KMS-11 (cell line): ENCODE results near the gene FAM78A.

Experiments used
- H2AFZ ChIP-seq: fragments of 200-600 bp; sonication (generic); 2 replicates; pipeline ENCODE4 v1.6.1; 2016; ENCODE audit warnings: antibody characterized with exemption, mixed run types, low read depth
- H3K27ac ChIP-seq: fragments of 200-600 bp; sonication (generic); 2 replicates; pipeline ENCODE4 v1.6.1; 2016; ENCODE audit warnings: mild to moderate bottlenecking, mixed run types
- H3K27me3 ChIP-seq: fragments of 200-600 bp; sonication (generic); 2 replicates; pipeline ENCODE4 v1.6.1; 2017; ENCODE audit warnings: mild to moderate bottlenecking, low read depth, mixed run types, moderate library complexity; ENCODE audit not compliant: insufficient read depth
- H3K36me3 ChIP-seq: fragments of 200-600 bp; sonication (generic); 2 replicates; pipeline ENCODE4 v1.6.1; 2017; ENCODE audit warnings: mild to moderate bottlenecking, mixed run types; ENCODE audit not compliant: insufficient read depth
- H3K4me1 ChIP-seq: fragments of 200-600 bp; sonication (generic); 2 replicates; pipeline ENCODE4 v1.6.1; 2016; ENCODE audit warnings: mild to moderate bottlenecking, low read depth, mixed run types; ENCODE audit not compliant: poor library complexity, severe bottlenecking
- H3K4me2 ChIP-seq: fragments of 200-600 bp; sonication (generic); 2 replicates; pipeline ENCODE4 v1.7.0; 2016; ENCODE audit warnings: mild to moderate bottlenecking, mixed run types
- H3K4me3 ChIP-seq: fragments of 200-600 bp; sonication (generic); IDR thresholded peaks from 2 replicates; pipeline ENCODE4 v1.6.1; 2017; ENCODE audit warnings: low read depth, low read length, mixed read lengths; ENCODE audit not compliant: insufficient read depth
- H3K79me2 ChIP-seq: fragments of 200-600 bp; sonication (generic); 2 replicates; pipeline ENCODE4 v1.6.1; 2016; ENCODE audit warnings: low read depth, mixed run types; ENCODE audit not compliant: insufficient read depth
- H3K9ac ChIP-seq: fragments of 200-600 bp; sonication (generic); 2 replicates; pipeline ENCODE4 v1.6.1; 2016; ENCODE audit warnings: mild to moderate bottlenecking, mixed run types
- H4K20me1 ChIP-seq: fragments of 200-600 bp; sonication (generic); 2 replicates; pipeline ENCODE4 v1.6.1; 2016; ENCODE audit warnings: mild to moderate bottlenecking, mixed run types; ENCODE audit not compliant: insufficient read depth
- CTCF ChIP-seq: fragments of 200-600 bp; sonication (generic); conservative IDR thresholded peaks from 2 replicates; pipeline ENCODE4 v1.6.1; 2017; ENCODE audit warnings: low read depth, mild to moderate bottlenecking, antibody characterized with exemption, low read length, moderate library complexity, mixed read lengths

Gene FAM78A

GRCh38 chr9:131233995-131234394, 42.3 kb downstream of the FAM78A start:
- H3K4me2 ChIP-seq = no peak overlapping the region
- no peaks in the 10 kb centered on the region for H4K20me1 ChIP-seq
- no peaks in the 10 kb centered on the region for H3K36me3 ChIP-seq
- H3K27me3 ChIP-seq = no peaks in the 10 kb centered on the region
- H3K79me2 ChIP-seq = no peaks in the 10 kb centered on the region
- peaks cover 29% of the 10 kb centered on the region for H3K4me1 ChIP-seq
- H2AFZ ChIP-seq = no peak overlapping the region
- no peak overlapping the region for H3K4me3 ChIP-seq
- no peak overlapping the region for H3K27ac ChIP-seq
- TF ChIP-seq CTCF = no peak
- H3K9ac ChIP-seq = no peak overlapping the region

GRCh38 chr9:131233556-131233955, 42.8 kb downstream of the FAM78A start:
- H3K4me3 ChIP-seq = no peak overlapping the region
- H3K79me2 ChIP-seq = no peaks in the 10 kb centered on the region
- H3K27ac ChIP-seq = no peak overlapping the region
- H3K4me1 ChIP-seq = peaks cover 27% of the 10 kb centered on the region
- H3K27me3 ChIP-seq = no peaks in the 10 kb centered on the region
- H3K36me3 ChIP-seq = no peaks in the 10 kb centered on the region
- TF ChIP-seq CTCF = no peak
- no peak overlapping the region for H3K9ac ChIP-seq
- H4K20me1 ChIP-seq = no peaks in the 10 kb centered on the region
- no peak overlapping the region for H2AFZ ChIP-seq
- H3K4me2 ChIP-seq = no peak overlapping the region

- no peaks in the 10 kb centered on the region for H3K27me3 ChIP-seq
- H2AFZ ChIP-seq = no peak overlapping the region
- no peak for TF ChIP-seq CTCF
- H3K4me2 ChIP-seq = no peak overlapping the region
- H3K4me1 ChIP-seq = peaks cover 42% of the 10 kb centered on the region
- H3K79me2 ChIP-seq = no peaks in the 10 kb centered on the region
- no peak overlapping the region for H3K4me3 ChIP-seq
- H4K20me1 ChIP-seq = no peaks in the 10 kb centered on the region
- no peaks in the 10 kb centered on the region for H3K36me3 ChIP-seq
- H3K9ac ChIP-seq = no peak overlapping the region
- H3K27ac ChIP-seq = no peak overlapping the region
These were observed 47.3 kb downstream of the FAM78A start for GRCh38 chr9:131228988-131229387.

GRCh38 chr9:131227959-131228460, 48.3 kb downstream of the FAM78A start:
- no peak for TF ChIP-seq CTCF
- H3K4me2 ChIP-seq = peak overlapping the region; percentile 85
- no peaks in the 10 kb centered on the region for H3K36me3 ChIP-seq
- H3K4me3 ChIP-seq = no peak overlapping the region
- H2AFZ ChIP-seq = no peak overlapping the region
- no peak overlapping the region; the same call in 1 of the 2 replicates for H3K9ac ChIP-seq
- peak overlapping the region; percentile 78 for H3K27ac ChIP-seq
- H3K79me2 ChIP-seq = no peaks in the 10 kb centered on the region
- no peaks in the 10 kb centered on the region for H4K20me1 ChIP-seq
- H3K27me3 ChIP-seq = no peaks in the 10 kb centered on the region
- peaks cover 42% of the 10 kb centered on the region for H3K4me1 ChIP-seq
